GM18519 (cell line): ENCODE data around the gene GPR68.
"Not testable (repeated sequence)": the region's sequence is repeated elsewhere in the genome, so short reads cannot be mapped to it uniquely, and the experiment has no call there.

Experiments
- ATAC-seq: cut with Tn5 transposase; IDR thresholded peaks from one replicate; pipeline ENCODE4 v1.9.1; 2021; ENCODE audit warnings: mild to moderate bottlenecking, moderate library complexity; ENCODE audit not compliant: unreplicated experiment, low FRiP score

GPR68 gene

DNA sequence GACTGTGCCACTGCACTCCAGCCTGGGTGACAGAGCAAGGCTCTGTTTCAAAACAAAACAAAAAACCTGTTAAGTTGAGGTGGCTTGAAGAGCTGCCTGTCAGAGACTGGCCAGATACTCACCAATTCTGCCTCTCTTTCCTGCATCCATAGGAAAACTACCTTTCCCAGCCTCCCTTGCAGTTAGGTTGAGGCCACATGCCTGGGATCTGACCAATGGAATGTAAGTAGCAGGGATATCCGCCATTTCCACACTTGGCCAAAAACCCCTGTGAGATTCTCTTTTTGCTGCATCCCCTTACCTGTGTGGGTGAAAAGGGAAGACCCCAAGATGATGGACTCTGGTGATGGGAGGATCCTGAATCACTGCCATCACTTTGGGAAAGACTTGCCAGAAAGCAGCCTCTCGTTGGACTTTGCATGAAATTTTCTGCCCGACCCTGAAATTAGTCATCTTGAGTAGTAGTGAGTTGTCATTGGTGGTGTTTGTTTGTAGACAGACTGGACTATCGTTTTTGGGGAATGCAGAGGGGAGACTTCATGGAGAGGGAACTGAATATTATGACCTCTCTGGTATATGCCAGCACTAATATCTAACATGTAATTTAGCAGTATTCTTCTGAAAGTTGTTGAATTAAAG, 14.0 kb downstream of the GPR68 start:
- ATAC-seq = no peak

DNA sequence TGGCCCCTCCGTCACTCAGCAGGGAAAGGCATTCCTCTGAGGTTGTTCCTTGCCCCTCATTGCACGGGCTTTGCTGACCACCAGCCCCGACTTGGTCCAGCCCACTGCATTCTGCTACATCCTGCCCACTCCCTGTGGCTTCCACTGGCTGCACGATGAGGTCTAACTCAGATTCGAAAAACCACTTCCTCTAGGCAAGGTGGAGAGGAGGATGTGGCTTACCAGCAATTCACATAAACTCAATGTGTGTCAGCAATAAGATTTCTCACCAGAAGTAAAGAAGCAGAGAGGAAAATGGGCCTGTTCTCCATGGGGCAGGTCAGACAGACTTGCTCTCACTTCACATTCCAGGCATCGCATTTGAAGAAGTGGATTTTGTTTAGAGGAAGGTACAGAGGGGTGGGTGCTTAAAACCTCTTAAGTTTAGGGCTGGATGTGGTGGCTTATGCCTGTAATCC, 14.7 kb downstream of the GPR68 start:
- ATAC-seq = peak; percentile 60

DNA sequence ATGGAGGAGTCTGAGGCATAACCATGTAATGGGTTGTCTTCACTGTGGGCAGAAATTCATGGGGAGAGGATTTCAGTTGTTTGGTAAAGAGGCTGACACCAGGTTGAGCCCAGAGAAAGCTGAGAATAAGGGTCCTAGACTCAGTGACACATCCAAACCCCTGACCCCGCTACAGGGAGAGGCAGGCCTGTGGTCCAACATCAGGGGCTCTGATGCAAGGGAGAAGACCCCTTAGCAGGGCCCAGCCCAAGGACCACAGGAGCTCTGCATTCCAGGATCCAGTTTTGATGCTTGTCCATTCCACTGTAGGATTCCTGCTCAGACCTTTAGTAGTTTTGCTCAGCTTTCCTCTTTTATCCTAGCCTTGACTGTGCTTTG, 15.5 kb downstream of the GPR68 start:
- peak; percentile 1 for ATAC-seq

DNA sequence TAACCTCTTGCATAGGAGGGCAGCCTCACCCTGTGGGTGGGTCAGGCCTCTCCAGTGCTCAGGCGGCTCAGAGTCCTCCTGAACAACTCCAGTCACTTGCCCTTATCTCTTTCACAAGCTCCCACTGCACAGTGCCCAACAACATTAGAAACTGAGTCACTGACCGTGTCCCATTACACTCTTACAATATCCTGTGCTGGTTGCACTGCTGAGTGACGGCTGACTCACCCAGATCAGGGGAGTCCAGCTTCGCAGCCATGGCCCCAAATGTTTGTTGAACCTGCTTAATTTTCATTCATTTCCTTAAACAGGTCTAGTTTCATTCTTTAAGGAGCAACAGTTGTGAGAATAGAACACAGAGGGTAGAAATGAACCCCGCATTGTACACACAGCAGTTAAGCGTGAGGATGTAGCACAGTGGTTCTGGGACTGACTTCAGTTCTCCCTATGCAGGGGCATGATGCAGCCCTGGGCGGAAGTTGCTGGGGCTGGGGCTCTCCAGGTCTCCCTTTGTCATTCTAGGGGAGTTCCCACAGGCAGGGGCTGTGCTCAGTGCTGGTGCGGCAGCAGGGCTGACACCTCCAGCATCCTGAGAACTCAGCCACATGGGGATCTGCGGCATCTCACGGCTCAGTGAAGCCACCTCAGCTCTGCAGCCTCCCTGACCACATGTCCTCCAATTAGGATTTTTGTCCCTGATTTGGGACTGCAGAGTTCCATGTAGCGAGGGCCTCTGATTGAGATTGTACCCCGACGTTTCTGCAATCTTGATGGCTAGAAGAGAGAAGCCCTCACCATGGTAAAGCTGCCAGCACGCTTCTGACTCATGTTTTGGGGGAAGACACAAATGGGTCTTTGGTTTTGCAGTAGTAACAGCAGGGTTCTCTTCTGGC, 16.1 kb downstream of the GPR68 start:
- peak; percentile 73 for ATAC-seq

DNA sequence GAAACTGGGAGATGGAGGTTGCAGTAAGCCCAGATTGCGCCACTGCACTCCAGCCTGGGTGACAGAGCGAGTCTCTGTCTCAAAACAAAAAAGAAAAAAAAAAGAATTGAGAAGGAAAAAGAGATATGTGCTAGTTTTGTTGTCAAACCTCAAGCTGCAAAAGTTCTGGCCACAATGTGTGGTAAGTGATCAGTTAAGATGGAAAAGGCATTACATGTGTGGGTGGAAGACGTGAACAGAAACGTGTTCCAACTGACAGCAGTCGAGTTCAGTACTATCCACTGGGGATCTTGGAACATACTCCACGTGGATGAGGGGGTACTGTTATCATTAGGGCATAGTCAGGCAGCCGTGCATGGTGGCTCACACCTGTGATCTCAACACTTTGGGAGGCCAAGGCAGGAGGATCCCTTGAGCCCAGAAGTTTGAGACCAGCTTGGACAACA, 17.3 kb downstream of the GPR68 start:
- no peak for ATAC-seq

DNA sequence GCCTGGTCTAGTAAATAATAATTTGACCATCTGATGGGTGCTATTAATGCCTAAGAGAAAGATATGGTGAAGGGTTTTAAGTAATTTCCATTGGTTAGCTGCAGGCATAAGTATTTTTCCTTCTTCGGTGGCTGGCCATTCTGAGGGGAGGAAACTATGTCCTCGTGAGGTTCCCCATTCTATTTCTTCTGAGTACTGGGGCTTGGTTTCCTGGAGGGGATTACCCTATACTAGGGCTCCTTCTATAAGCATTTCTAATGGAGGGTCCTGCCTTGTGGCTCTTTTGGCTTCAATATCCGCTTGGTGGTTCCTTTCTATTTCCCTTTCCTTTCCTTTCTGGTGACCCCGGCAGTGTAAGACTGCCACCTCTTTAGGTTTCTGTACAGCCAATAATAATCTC, 18.1 kb downstream of the GPR68 start:
- ATAC-seq = not testable (repeated sequence)

DNA sequence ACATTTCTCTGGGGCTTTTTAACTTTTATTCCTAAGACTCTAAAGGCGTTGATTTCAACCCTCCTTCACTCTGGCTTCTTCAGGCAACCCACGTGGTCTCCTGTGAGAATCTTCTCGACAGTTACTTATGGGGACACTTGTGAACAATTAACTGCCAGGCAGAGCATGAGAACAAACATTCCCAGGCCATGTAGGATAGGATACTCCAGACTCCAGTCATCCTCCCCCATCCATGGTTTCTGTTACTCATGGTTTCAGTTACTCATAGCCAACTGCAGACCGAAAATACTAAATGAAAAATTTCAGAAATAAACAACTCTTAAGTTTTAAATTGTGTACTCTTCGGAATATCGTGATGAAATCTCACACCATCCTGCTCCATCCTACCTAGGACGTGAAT, 19.5 kb downstream of the GPR68 start:
- ATAC-seq = no peak

DNA sequence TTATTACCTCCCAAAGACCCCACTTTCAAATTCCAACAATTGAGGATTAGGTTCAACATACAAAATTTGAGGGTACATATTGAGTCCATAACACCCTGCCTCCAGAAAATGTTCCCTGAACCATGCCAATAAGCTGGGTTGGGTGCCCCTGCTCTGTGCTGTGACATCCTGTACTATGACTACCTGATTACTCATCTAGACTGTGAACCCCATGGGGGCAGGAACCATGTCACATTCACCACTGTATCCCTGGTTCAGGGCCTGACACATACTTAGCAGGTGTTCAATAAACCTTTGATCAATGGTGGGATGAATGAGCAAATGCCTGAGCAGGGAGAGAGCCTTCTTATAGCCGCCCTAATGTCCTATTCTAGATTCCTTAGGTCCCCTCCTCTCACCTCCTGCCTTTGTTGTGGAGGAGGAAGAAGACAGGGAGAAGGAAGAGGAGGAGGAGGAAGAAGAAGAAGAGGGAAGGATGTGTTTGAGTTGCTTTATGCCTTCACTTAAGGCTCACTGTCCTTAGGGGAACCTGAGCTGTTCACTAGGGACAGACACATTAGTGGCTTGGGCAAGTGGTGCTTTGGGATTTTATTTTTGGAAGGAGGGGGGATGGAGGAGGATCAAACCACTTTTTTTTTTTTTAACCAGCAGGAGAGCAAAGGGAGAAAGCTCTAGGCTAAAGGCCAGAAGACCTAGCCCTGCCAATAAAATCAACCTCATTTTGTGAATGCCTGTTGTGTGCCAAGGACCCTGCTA, 21.3 kb downstream of the GPR68 start:
- no peak for ATAC-seq

DNA sequence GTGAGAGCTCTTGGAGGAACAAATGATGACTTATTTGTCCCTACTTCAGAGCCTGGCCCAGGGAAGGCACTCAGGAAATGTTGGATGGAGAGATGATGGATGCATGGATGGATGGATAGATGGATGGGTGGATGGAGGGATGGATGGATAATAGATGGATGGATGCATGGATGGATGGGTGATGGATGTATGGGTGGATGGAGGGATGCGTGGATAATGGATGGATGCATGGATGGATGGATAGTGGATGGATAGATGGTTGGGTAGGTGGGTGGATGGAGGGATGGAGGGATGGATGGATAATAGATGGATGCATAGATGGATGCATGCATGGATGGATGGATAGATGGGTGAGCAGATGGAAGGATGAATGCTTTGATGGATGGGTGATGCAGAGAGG, 23.2 kb downstream of the GPR68 start:
- ATAC-seq = no peak

DNA sequence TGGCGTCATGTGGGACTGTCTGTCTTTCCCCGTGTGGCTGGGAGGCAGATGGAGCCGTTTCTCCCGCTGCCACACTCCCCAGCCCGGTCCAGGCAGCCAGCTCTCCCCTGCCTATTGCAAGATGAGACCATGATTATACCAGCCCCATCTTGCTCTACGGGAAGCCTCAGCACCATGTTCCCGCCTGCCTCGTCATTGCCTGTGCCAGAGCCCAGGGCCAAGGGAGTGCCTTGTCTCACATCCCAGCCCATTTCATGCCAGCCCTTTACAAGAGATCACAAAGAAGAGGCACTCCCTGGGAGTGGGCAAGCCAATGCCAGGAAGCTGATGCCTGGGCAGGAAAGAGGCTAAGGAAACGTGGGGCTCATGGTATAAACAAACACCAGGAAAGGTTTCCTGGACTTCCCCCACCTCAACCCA, 23.9 kb downstream of the GPR68 start:
- no peak for ATAC-seq

DNA sequence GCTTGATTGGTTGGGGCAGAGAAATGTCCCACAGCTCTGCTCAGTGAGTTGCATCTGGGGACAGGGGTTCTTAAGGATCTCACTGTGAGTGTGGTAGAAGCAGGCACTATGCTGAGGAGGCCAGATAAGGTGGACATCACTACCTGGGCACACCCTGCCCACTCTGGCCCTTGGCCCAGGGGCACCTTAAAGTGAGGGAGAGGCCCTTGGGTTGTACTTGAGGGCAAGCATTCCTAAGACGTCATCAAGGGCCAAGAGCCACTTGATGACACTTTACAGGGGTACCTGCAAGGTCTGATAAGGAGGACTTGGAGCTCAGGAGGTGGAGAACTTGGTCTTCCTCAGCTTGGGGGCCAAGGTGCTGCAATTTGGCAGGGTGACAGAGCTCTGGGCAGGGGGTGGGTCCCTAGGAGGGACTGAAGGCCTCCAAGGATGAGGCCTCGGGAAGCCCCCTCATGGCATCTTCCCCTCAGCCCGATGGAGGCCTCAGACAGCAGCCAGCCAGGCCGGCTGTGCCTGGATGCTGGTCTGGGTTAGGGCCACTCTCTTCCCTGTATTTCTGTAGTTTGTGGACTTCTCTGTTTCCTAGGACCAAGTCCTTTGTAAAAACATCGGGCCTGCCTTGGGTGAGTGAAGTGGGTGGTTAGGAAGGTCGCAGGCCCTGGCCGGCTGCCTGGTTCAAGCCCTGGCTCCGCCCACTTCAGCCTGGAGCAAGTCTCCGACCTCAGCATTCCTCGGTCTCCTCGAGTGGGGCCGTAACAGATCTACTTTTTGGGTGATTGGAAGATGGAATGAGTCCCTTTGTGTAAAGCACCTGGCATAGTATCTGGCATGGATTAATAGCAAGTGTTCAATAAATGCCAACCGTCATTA, 24.8 kb downstream of the GPR68 start:
- no peak for ATAC-seq

DNA sequence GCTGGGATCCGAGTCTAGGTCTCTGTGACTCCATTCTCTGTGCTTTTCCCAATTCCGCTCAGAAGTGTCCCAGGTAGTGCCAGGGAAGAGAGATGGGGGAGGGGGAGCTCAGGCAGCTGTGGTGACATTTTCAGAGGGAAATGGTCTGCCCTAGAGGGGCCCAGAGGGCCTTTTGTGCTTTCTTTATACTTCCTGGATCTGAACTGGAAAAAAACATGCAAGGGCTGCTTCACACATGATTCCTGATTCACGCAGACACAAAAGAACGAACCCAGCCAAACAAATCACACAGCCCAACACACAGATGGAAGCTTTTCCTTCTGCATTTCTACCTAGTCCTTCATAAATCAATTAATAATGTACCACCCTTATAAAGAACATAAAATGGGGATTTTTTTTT, 26.5 kb downstream of the GPR68 start:
- no peak for ATAC-seq

DNA sequence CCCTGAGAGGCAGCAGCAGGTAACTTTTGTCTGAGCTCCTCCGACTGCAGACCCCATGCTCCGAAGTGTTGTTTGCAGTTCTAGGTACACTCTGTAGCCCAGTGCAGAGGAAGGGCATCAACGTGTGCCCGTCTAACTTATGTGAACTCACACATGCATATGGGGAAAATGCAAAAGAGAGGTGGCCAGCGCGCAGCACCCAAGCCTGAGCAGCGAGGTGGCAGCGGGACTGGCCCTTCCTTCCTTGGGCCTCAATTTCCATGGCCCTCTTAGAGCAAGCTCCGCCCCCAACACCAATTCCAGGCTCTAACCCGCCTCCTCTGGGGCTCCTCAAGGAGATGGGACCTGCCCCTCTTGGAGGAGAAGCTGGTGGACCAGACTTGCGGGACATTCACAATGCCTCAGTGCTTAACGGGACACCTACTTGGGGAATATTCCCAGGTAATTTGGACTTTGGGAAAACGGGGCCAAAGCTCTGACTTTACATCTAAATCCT, 27.7 kb downstream of the GPR68 start:
- ATAC-seq = no peak

DNA sequence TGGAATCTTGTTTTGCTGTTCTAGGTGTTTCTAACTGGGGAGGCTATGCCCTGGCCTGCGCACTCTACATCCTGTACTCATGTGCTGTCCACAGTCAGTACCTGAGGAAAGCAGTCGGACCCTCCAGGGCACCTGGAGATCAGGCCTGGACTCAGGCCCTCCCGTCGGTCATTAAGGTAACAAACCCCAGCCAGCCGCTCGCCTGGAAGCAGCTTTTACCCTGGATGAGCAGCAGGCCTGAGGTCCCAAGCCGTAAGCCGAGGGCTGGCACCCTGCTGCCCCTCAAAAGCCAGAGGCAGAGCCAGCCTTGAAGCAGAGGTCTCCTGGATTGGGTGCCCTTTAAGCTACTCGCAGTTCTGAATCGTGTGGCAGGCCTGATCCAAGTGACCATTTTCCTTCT, 29.1 kb downstream of the GPR68 start:
- ATAC-seq = no peak

DNA sequence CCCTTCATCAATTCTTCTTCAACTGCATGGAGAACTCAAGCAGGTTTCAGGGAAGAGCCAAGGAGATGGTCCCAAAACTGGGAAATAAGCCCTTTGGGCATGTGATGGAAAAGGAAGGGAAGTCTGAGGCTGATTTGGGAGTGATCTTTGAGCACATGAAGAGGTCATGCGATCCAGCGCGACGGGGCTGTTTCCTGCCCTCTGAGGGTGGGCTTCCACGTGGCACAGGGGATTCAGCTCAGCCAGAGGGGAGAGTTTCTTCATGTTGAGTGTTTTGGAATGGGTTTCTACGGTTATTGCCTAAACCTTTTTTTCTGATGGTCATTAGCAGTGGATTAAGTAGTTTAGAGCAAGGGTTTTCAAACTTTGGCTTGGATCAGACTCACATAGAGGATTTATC, 30.2 kb downstream of the GPR68 start:
- no peak for ATAC-seq

DNA sequence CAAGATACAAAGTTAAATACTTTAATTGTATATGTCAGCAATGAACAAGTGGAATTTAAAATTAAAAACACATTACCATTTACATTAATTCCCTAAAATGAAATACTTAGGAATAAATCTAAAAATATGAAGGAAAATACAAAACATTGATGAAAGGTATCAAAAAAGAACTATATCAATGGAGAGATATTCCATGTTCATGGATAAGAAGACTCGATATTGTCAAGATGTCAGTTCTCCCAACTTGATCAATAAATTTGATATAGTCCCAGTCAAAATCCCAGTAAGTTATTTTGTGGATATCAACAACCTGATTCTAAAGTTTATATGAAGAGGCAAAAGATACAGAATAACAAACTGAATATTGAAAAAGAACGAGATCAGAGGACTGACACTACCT, 33.5 kb downstream of the GPR68 start:
- ATAC-seq = no peak

DNA sequence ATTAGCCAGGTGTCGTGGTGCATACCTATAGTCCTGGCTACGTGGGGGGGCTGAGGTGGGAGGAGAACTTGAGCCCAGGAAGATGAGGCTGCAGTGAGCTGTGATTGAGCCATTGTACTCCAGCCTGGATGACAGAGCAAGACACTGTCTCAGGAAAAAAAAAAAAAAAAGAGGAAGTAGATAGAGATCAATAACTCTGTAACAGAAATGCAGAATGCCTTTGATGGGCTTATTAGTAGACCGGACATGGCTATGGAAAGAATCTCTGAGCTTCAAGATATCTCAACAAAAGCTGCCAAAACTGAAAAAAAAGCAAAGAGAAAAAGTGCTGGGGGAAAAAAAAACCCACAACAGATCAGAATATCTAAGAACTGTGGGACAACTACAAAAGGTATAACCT, 37.5 kb downstream of the GPR68 start:
- ATAC-seq = no peak

DNA sequence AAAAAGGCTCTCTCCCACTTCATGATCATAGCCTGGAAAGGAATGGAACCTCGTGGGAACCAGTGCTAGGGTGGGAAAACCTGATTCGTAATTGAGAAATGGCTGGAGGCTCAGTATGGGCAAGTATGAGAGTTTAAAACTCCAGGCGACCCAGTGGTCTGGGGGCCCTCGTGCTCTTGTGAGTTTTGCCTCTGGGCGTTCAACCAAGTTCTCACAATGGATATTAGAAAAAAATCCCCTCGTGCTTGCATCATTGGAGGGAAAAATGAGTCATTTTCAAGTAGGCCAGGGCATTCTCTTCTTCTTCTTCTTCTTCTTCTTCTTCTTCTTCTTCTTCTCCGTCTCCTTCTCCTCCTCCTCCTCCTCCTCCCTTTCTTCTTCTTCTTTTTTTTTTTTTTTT, 39.0 kb downstream of the GPR68 start:
- no peak for ATAC-seq

DNA sequence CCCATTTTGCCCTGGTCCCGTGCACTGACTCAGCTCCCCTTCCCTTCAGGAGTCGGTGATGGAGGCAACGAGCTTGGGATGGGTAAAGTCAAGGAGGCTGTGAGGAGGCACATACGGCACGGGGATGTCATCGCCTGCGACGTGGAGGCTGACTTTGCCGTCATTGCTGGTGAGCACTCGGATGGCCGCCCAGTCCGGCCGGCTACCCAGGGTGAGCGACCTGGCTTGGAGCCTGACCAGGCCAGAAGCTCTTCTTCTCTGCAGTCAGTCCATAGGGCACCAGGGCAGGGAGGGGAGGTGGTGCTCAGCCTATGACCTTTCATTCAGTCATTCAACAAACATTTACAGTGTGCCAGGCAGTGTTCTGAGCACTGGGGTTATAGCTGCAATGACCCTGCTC, 39.8 kb downstream of the GPR68 start:
- ATAC-seq = no peak
